NCI-H1048 (cell line): Measurements from ENCODE around the gene MTO1.
"Not testable (repeated sequence)": the region's sequence is repeated elsewhere in the genome, so short reads cannot be mapped to it uniquely, and the experiment has no call there.

Source experiments
- DNase-seq: peaks from one replicate; lab custom pipeline; 2025; lab: John Stamatoyannopoulos, UW

MTO1 gene

GRCh38 chr6:73461537-73462350 lies at the start of gene MTO1:
MTO1 (plus strand) TSS chr6:73461737; CDS start chr6:73461855, 118 bp downstream.
- DNase-seq, result peak; percentile 51

- no peak for DNase-seq
Measured at GRCh38 chr6:73413102-73413501, 48.4 kb upstream of the MTO1 start.

DNA sequence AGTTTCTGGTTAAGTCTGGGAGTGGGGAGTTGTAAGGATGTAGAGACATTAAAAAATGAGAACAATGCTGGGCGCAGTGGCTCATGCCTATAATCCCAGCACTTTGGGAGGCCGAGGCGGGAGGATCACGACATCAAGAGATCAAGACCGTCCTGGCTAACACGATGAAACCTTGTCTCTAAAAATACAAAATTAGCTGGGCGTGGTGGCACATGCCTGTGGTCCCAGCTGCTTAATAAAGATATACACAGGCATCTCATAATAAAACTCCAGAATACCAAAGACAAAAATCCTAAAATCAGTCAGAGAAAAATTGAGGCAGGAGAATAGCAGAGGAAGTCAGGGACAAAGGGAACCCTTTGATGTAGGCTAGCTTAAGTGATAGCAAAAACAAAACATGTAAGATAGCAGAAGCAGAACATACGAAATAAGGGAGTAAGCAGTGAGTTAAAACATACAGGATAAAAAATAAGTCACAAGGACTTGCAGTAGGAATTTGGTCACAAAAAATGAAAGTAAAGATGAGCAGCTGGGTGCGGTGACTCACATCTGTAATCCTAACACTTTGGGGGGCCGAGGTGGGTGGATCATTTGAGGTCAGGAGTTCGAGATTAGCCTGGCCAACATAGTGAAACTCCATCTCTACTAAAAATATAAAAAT lies 43.3 kb upstream of the MTO1 start:
- DNase-seq, result no peak

- no peak for DNase-seq
Measured at GRCh38 chr6:73421534-73421933, 40.0 kb upstream of the MTO1 start.

DNA sequence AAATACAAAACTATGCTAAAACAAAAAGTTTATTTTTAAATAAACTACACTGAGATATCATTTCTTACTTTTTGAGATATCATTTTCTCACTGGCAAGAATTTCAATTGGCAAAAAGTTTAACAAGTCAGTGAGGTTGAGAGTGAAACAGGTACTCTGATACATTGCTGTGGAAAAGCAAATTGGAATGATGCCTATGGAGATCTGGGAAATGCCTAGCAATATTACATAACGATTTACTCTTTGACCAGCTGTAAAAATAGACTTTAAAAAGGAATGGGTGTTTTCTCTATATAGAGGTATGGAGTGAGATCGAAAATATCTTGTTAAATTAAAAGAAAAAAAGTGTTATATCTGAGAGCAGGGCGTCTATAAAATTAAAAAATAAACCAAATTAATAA lies 26.3 kb upstream of the MTO1 start:
- no peak for DNase-seq

GRCh38 chr6:73443555-73443954 lies 18.0 kb upstream of the MTO1 start:
- DNase-seq, result no peak

DNA sequence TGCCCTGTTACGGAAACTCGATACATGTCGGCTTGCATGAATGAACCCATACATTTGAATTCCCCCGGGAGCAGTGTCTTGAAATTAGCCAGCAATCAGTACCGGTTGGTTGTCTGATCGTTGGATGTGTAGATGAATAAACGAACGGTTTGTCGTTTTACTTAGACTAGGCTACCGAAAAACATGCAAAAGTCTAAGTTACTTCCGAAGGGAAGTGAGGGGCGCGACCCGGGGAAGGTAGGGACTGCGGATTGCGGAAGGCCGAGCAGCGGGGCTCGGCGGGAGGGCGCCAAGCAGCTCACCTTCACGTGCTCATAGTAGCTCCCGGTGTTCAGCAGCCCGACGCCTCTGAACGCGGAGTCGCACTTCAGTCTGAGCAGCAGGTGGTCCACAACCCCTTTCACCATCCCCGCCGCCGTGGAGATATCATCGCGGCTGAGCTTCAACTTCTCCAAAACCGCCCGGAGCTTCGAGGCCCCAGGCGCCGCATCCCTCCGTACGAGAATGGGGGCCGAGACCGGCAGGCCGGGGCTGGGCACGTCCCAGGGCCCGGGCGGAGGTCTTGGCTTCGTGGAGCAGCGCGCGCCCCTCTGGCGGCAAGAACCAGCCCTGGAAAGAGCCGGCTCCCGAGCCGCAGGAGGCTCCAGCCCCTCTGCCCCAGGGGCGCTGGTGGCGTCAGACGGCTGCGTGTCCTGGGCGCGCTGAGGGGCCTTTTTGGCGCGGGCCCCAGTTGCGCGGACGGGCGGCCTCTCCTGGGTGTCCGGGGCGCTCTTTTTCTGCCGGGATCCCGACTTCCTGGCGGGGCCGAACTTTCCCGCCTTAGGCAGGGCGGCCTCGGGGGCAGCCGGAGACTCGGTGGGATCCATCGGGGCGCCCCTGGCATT lies 10.1 kb upstream of the MTO1 start:
- no peak for DNase-seq

DNA sequence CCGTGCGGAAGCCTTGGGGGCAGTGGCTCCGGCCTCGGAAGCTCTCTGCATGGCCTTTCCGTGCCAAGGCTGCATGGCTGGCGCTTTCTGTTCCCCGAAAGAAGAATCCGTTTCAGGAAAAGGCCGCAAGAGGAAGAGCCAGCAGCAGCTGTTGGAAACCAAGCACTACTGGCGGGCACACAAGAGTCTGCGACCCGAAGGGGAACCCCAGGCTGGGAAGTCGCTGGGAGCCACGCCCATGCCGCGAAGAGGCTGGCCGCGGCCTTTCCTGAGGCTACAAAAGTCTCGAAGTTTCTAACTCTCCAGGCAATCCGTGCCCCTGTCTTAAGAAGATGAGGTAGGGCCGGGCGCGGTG lies 9.5 kb upstream of the MTO1 start, which contains the start of gene CGAS:
Gene CGAS (minus strand): TSS at position 191 of the 355 bp plus-strand sequence. CDS start 116 bp downstream, at position 75.
- no peak for DNase-seq

GRCh38 chr6:73455865-73456629 lies 5.5 kb upstream of the MTO1 start:
- no peak for DNase-seq

GRCh38 chr6:73459474-73459873 lies 2.1 kb upstream of the MTO1 start:
- DNase-seq, result not testable (repeated sequence)

- no peak for DNase-seq
Measured at GRCh38 chr6:73460056-73460455, 1.5 kb upstream of the MTO1 start.

- no peak for DNase-seq
Measured at GRCh38 chr6:73471686-73472290, 10.3 kb downstream of the MTO1 start.

GRCh38 chr6:73476723-73477122 lies 15.2 kb downstream of the MTO1 start:
- DNase-seq, result no peak

DNA sequence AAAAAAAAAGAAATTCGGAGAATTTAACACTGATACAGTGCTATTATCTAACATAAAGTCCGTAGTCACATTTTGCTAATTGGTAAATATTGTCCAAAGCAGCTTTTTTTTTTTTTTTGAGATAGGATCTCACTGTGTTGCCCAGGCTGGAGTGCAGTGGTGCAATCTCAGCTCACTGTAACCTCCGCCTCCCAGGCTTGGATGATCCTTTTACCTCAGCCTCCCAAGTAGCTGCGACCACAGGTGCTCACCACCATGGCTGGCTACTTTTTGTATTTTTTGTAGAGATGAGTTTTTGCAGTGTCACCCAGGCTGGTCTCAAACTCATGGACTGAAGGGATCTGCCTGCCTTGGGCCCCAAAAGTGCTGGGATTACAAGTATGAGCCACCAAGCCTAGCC lies 15.9 kb downstream of the MTO1 start:
- no peak for DNase-seq

DNA sequence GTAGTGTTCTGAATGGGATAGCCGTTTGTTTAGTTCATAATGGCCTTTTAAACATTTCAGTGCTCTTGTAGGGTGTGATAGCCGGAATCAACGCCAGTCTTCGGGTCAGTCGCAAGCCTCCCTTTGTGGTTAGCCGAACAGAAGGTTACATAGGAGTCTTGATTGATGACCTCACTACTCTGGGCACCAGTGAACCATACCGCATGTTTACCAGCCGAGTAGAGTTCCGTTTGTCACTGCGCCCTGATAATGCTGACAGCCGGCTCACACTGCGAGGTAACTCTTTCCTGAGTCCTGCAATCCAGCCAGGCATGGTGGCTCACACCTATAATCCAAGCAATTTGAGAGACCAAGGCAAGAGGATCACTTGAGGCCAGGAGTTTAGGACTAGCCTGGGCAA lies 20.4 kb downstream of the MTO1 start:
- no peak for DNase-seq

DNA sequence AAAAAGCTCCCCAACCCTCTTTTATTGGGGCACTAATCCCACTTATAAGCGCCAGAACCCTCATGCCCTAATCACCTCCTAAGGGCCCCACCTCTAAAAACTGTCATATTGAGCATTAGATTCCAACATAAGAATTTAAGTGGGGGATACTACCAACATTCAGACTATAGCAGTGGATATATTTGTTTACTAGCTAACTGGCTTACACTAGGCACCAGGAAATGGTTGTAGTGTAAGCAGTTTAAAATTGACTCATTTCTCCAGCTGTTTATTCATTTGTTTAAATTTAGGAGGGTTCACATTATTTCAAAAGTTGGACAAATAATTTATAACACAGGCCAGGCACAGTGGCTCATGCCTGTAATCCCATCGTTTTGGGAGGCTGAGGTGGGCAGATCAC lies 22.9 kb downstream of the MTO1 start:
- no peak for DNase-seq

DNA sequence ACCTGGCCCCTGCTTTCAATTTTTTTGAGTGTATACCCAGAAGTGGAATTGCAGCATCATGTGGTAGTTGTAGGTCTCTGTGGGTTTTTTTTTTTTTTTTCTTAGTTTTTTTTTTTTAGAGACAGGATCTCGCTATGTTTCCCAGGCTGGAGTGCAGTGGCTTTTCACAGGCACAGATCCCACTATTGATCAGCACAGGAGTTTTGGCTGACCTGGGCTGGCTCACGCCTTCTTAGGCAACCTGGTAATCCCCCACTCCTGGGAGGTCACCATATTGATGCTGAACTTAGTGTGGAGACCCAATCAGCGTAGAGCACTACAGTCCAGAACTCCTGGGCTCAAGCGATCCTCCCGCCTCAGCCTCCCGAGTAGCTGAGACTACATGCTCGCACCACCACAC lies 25.9 kb downstream of the MTO1 start:
- no peak for DNase-seq

DNA sequence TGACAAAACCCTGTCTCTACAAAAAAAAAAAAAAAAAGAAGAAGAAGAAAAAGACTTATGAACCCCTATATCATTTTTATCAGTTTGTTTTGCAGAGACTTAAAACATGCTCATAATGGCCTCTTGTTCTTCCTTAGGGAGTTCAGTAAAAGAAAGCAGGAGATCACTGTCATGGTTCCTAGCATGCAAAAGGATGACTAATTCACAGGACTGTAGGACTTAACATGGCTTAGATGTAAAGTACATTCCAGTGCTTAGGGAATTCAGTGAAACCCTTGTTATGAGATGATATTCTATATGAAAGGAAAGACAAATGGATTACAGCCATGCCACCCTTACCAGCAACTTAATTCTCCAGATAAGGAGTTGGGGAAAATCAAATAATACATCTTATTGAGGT lies 29.8 kb downstream of the MTO1 start:
- no peak for DNase-seq

GRCh38 chr6:73497915-73498314 lies 36.4 kb downstream of the MTO1 start:
- DNase-seq, result no peak

DNA sequence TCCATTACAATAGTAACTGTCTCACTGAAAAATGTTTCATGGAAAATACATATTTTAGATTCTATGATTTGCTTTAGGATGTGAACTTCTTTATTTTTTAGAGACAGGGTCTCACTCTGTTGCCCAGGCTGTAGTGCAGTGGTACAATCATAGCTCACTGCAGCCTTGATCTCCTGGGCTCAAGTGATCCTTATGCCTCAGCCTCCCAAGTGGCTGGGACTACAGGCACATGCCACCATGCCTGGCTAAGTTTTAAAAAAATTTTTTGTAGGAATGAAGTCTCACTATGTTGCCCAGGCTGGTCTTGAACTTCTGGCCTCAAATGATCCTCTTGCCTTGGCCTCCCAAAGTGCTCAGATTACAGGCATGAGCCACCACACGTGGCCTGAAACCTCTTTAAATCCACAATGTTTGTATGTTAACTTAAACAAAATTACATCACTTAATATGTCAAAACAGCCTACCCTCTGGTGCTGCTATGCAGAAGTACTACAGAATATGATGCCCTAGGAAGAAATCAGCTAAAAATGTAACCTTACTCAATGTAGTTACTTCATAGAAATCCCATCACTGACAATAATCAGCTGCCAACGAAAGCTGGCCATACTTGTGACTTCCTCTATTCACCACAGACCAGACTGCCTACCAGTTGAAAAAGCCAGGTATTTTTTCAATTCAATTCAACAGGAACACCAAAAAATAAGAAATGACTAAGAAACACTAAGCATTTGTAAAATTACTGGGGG lies 41.7 kb downstream of the MTO1 start:
- no peak for DNase-seq

GRCh38 chr6:73504160-73504559 lies 42.6 kb downstream of the MTO1 start:
- DNase-seq, result no peak
